ENCODE results near the gene CCNY. TPM values are rescaled to one million over a fixed set of nuclear protein-coding genes. Genes with fewer than 3 reads are reported as not detected.
A peak's percentile ranks its signal among the peaks of the same experiment; 100 is the strongest.

The CCNY gene
- total RNA-seq, 1 experiment from 2014 or later: 122 TPM

DNA sequence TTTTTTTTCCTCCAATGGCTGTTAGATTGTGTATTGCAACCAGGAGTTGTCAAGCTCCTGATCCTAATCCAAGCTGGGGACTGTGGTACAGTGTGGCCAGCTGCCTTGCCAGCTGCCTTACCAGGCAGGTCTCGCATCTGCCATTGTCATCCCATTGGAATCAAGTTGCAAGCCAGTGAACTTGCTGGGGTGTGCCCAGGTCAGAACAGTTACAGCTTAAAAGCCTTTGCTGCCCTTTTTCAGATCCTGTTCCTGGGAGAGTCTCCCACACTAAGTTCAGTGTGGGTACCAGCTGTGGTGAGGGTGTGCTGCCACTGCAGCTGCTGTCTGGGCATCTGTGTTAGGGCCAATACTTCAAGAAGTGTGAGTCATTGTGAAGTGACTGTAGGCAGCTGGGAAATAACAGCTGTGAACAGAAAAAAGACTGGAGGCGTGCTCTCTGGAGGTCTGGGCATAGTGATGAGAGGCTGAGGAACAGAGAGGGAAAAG is 72.8 kb downstream of the CCNY start:
- no peaks in the 10 kb centered on the region for H3K27me3 Mint-ChIP-seq (ENCODE audit: insufficient read depth, unreplicated experiment)
- H3K36me3 Mint-ChIP-seq (ENCODE audit: insufficient read depth, unreplicated experiment): peaks cover 11% of the 10 kb centered on the region
- H3K27ac Mint-ChIP-seq (ENCODE audit: unreplicated experiment): peak overlapping the region; percentile 15
- no peaks in the 10 kb centered on the region for H3K27me3 ChIP-seq (replicated peaks; ENCODE audit: control insufficient read depth, insufficient read depth, low read length)
- H3K36me3 ChIP-seq (ENCODE audit: control insufficient read depth, insufficient read depth, low read length): no peaks in the 10 kb centered on the region
- no peaks in the 10 kb centered on the region for H3K9me3 Mint-ChIP-seq (ENCODE audit: unreplicated experiment)
- peaks cover 5% of the 10 kb centered on the region for H3K9me3 ChIP-seq
- TF ChIP-seq, protein P1, sequence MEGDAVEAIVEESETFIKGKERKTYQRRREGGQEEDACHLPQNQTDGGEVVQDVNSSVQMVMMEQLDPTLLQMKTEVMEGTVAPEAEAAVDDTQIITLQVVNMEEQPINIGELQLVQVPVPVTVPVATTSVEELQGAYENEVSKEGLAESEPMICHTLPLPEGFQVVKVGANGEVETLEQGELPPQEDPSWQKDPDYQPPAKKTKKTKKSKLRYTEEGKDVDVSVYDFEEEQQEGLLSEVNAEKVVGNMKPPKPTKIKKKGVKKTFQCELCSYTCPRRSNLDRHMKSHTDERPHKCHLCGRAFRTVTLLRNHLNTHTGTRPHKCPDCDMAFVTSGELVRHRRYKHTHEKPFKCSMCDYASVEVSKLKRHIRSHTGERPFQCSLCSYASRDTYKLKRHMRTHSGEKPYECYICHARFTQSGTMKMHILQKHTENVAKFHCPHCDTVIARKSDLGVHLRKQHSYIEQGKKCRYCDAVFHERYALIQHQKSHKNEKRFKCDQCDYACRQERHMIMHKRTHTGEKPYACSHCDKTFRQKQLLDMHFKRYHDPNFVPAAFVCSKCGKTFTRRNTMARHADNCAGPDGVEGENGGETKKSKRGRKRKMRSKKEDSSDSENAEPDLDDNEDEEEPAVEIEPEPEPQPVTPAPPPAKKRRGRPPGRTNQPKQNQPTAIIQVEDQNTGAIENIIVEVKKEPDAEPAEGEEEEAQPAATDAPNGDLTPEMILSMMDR (IDR thresholded peaks at IDR 0.05; ENCODE audit: insufficient read depth in 1 of 2, low read depth in 1 of 2, low read length in 1 of 2, severe bottlenecking in 1 of 2, unreplicated experiment in 1 of 2): no peak
- peaks cover 26% of the 10 kb centered on the region for H3K4me1 Mint-ChIP-seq (ENCODE audit: low read depth, unreplicated experiment)
- DNase-seq: no peak
- BruUV-seq (replicated peaks): no TSS peak
- no peak overlapping the region for H3K4me3 ChIP-seq (ENCODE audit: low read depth, low read length)
- H3K4me1 ChIP-seq: peaks cover 24% of the 10 kb centered on the region
- intact Hi-C loops (cut with micrococcal nuclease; ENCODE audit: unreplicated experiment): no loop called here
- no peak overlapping the region for H3K4me3 Mint-ChIP-seq (ENCODE audit: unreplicated experiment)
- ChIA-PET CTCF (interaction anchor here (0.6 to 0.7 kb wide), 2 partner anchors 20 to 274 kb away, joined by 3 read pairs; no protein-coding TSS in a partner anchor), POLR2A (no interaction called here)

DNA sequence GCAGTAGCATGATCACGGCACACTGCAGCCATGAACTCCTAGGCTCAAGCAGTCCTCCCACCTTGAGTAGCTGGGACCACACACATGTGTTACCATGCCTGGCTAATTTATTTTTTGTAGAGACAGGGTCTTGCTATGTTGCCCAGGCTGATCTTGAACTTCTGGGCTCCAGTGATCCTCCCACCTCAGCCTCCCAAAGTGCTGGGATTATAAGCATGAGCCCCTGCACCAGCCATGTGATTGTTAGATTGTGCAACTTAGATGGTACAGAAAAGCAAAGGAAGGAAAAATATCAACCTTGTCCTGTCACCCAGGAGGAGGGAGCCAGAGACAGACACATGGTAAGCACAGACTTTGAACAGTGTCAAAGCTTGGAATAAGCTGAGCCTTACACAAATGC is 73.5 kb downstream of the CCNY start:
- H3K9me3 Mint-ChIP-seq (ENCODE audit: unreplicated experiment): no peaks in the 10 kb centered on the region
- no peak for DNase-seq
- Histone ChIP-seq H3K4me1 (peaks cover 30% of the 10 kb centered on the region), H3K9me3 (no peaks in the 10 kb centered on the region), H3K4me3 (ENCODE audit: low read depth, low read length) (no peak overlapping the region), H3K36me3 (ENCODE audit: control insufficient read depth, insufficient read depth, low read length) (no peaks in the 10 kb centered on the region), H3K27me3 (replicated peaks; ENCODE audit: control insufficient read depth, insufficient read depth, low read length) (no peaks in the 10 kb centered on the region)
- peaks cover 11% of the 10 kb centered on the region for H3K36me3 Mint-ChIP-seq (ENCODE audit: insufficient read depth, unreplicated experiment)
- no TSS peak for BruUV-seq (replicated peaks)
- no peak overlapping the region for H3K27ac Mint-ChIP-seq (ENCODE audit: unreplicated experiment)
- H3K27me3 Mint-ChIP-seq (ENCODE audit: insufficient read depth, unreplicated experiment): no peaks in the 10 kb centered on the region
- ChIA-PET POLR2A (no interaction called here), CTCF (no interaction called here)
- TF ChIP-seq, protein P1 (IDR thresholded peaks at IDR 0.05; ENCODE audit: insufficient read depth in 1 of 2, low read depth in 1 of 2, low read length in 1 of 2, severe bottlenecking in 1 of 2, unreplicated experiment in 1 of 2): no peak
- intact Hi-C loops (cut with micrococcal nuclease; ENCODE audit: unreplicated experiment): no loop called here
- no peak overlapping the region for H3K4me3 Mint-ChIP-seq (ENCODE audit: unreplicated experiment)
- peaks cover 26% of the 10 kb centered on the region for H3K4me1 Mint-ChIP-seq (ENCODE audit: low read depth, unreplicated experiment)

DNA sequence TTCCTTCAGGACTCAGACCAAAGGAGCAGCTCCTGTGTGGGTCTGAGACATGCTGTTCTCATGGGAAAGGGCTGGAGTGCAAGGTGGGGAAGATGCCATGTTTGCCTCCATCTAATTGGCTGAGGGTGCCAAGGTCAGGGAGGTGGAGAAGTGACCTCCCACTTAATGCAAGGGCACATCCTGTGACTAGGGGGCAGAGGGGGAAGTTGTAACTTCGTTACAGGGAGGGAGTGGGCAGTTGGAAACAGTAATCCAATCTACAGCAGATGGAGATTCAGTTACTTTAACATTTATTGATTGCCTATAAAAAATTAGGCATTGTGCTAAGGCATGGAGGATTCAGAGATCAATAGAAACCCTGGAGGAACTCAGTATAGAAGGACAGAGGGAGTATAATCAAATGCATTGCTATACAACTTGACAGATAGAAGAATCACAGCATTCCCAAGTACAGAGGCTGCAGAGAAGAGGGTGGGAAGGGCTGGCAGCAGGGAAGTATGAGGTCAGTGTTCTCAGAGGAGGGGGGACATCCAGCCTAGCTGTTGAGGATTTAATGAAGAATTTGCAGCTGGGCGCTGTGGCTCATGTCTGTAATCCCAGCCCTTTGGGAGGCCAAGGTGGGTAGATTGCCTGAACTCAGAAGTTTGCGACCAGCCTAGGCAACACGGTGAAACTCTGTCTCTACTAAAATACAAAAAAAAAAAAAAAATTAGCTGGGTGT is 75.9 kb downstream of the CCNY start:
- peaks cover 11% of the 10 kb centered on the region for H3K36me3 Mint-ChIP-seq (ENCODE audit: insufficient read depth, unreplicated experiment)
- H3K27ac Mint-ChIP-seq (ENCODE audit: unreplicated experiment): no peak overlapping the region
- POLR2A ChIA-PET: no interaction called here
- Histone ChIP-seq H3K27me3 (replicated peaks; ENCODE audit: control insufficient read depth, insufficient read depth, low read length) (no peaks in the 10 kb centered on the region), H3K4me1 (peaks cover 30% of the 10 kb centered on the region), H3K4me3 (ENCODE audit: low read depth, low read length) (no peak overlapping the region), H3K9me3 (no peaks in the 10 kb centered on the region), H3K36me3 (ENCODE audit: control insufficient read depth, insufficient read depth, low read length) (no peaks in the 10 kb centered on the region)
- H3K9me3 Mint-ChIP-seq (ENCODE audit: unreplicated experiment): no peaks in the 10 kb centered on the region
- H3K4me1 Mint-ChIP-seq (ENCODE audit: low read depth, unreplicated experiment): peaks cover 23% of the 10 kb centered on the region
- BruUV-seq (replicated peaks): no TSS peak
- intact Hi-C loops (cut with micrococcal nuclease; ENCODE audit: unreplicated experiment): loop anchor here (2.0 kb wide), 1 partner anchor 27 kb away; no protein-coding TSS in a partner anchor
- no peaks in the 10 kb centered on the region for H3K27me3 Mint-ChIP-seq (ENCODE audit: insufficient read depth, unreplicated experiment)
- DNase-seq: no peak
- TF ChIP-seq, protein P1 (IDR thresholded peaks at IDR 0.05; ENCODE audit: insufficient read depth in 1 of 2, low read depth in 1 of 2, low read length in 1 of 2, severe bottlenecking in 1 of 2, unreplicated experiment in 1 of 2): no peak
- CTCF ChIA-PET: no interaction called here
- H3K4me3 Mint-ChIP-seq (ENCODE audit: unreplicated experiment): no peak overlapping the region

All from Caco-2 (cell line).